GM21528 (cell line): ENCODE measurements around the gene SLC5A6.
"Not testable (repeated sequence)": the region's sequence is repeated elsewhere in the genome, so short reads cannot be mapped to it uniquely, and the experiment has no call there.

ENCODE experiments used
- ATAC-seq: cut with Tn5 transposase; IDR thresholded peaks from one replicate; pipeline ENCODE4 v1.9.1; 2021; ENCODE audit warnings: mild to moderate bottlenecking, moderate library complexity; ENCODE audit not compliant: unreplicated experiment, low FRiP score

SLC5A6 gene

GRCh38 chr2:27177441-27178351 is 34.4 kb downstream of the SLC5A6 start:
- no peak for ATAC-seq

DNA sequence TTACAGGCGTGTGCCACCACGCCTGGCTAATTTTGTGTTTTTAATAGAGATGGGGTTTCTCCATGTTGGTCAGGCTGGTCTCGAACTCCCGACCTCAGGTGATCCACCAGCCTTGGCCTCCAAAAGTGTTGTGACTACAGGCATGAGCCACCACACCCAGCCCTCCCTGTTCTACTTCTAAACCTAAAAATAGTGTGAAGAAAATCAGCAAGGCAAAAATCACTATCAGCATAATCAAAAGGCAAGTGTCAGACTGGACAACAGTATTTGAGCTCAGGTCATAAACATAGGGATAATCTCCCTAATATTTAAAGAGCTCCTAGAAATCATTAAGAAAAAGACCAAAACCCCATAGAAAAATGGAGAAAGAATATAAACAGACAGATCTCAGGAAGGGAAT is 36.3 kb downstream of the SLC5A6 start:
- ATAC-seq: not testable (repeated sequence)

DNA sequence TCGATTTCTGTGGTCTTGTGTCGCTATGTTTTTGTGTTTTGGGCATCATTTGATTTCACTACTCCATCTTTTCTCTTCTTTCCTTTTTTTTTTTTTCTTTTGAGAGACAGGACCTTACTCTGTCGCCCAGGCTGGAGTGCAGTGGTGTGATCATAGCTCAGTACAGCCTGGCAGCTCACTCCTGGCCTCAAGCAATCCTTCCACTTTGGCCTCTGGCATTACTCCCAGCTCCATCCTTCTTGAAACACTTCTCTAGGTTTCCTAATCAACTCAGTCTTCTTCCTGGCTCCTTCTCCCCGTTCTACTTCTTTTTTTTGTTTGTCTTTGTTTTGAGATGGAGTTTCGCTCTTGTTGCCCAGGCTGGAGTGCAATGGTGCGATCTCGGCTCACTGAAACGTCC is 36.7 kb downstream of the SLC5A6 start:
- no peak for ATAC-seq

GRCh38 chr2:27174638-27175037 is 37.4 kb downstream of the SLC5A6 start:
- no peak for ATAC-seq

DNA sequence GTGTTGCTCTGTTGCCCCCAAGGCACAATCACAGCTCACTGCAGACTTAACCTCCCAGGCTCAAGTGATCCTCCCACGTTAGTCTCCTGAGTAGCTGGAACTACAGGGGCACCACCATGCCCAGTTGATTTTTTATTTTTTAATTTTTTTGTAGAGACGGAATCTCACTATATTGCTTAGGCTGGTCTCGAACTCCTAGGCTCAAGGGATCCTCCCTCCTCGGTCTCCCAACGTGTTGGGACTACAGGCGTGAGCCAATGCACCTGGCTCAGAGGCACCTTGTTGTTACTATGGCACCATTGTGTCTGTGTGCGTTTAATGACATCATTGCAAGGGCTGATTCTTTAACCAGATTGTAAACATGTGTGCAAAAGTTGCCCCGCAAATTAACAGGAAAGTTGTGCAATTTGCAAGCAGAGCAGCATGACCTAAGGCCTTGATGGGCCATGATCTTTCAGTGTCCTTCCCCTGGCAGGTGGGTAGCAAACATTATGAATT is 40.7 kb downstream of the SLC5A6 start:
- no peak for ATAC-seq

DNA sequence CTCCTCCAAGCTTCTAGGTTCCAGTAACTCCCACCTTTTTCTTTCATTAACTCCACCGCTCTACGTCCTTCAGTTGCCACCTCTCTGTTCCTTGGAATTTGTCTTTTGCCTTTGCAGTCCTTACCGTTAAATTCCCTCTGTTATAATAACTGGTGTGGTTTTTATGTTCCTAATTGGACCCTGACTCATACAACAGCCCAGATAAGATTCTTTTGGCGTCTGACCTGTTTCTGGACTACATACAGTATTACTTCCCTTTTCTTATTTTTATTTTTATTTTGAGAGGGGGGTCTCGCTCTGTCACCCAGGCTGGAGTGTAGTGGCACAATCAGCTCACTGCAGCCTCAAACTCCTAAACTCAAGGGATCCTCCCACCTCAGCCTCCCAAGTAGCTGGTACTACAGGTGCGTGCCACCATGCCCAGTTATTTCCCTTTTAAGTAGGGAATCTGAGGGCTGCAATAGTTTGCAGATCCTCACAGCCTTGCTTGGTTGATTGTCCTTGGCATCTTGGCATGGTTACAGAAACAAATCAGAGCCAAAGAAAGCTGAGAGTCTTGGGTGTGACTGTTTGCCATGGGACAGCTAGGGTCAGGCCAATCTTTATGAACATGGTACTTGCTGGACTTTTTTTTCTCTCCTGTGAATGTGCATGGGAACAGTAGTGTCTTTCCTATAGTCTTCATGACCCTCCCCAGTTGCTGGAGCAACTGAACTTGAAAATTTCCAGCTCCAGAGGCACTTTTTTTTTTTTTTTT is 41.3 kb downstream of the SLC5A6 start:
- no peak for ATAC-seq

DNA sequence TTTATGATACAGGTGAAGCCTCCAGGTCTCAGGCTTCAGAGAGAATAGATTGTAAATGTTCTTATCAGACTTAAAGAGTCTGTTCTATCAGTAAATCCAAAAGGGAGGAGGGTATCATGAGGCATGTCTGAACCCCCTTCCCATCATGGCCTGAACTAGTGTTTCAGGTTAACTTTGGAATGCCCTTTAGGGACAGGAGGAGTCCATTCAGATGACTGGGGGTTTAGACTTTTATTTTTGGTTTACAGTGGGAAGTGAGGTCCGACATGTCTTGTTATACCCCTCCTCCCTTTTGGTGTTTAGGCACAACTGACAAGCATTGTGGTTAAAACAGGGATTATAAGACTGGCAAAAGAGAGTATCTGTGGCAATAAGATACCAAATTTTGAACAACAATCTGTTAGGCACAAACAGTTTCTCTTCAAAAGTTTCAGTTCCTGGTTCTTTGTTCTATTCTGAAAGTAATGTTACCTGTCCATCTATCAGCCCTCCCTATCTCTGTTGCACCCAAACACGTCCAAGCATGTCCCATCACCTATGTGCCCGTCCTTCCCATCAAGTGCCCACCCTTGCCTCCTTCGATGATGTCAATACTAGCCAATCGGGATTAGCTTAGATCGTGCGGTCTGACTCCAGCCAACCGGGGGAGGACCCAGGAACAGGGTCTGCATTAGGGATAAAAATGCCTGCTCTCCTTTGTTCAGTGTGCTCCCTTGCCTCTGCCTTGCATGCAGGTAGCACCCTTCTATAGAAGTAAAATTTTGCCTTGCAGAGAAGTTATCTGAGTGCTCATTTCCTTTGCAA is 46.9 kb downstream of the SLC5A6 start:
- no peak for ATAC-seq

GRCh38 chr2:27162151-27163121 is 49.6 kb downstream of the SLC5A6 start:
- ATAC-seq: no peak

GRCh38 chr2:27160191-27160590 is 51.9 kb downstream of the SLC5A6 start:
- no peak for ATAC-seq

GRCh38 chr2:27159271-27159670 is 52.8 kb downstream of the SLC5A6 start:
- ATAC-seq: no peak

- ATAC-seq: no peak
Observed at GRCh38 chr2:27158468-27158867, 53.6 kb downstream of the SLC5A6 start.

DNA sequence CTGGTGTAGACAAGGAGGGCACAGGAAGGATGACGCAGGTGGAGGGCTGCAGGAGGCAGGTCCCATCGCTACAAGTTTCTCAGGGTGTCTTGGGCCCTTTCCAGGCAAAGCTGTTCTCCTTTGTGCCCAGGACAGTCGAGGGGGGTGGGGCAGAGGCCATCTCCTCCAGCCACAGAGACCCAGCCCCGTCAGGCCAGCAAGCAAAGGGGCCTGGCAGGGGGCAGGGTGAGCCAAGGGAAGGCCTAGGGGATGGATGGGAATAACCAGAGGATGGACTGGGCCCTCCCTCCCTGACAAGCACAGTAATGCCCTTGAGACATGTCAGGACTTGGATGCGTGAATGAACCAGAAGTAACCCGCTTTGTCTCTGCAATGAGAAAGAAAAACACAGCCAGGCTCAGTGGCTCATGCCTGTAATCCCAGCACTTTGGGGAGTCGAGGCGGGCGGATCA is 57.0 kb downstream of the SLC5A6 start:
- ATAC-seq: no peak

- ATAC-seq: no peak
Observed at GRCh38 chr2:27154488-27154887, 57.6 kb downstream of the SLC5A6 start.

DNA sequence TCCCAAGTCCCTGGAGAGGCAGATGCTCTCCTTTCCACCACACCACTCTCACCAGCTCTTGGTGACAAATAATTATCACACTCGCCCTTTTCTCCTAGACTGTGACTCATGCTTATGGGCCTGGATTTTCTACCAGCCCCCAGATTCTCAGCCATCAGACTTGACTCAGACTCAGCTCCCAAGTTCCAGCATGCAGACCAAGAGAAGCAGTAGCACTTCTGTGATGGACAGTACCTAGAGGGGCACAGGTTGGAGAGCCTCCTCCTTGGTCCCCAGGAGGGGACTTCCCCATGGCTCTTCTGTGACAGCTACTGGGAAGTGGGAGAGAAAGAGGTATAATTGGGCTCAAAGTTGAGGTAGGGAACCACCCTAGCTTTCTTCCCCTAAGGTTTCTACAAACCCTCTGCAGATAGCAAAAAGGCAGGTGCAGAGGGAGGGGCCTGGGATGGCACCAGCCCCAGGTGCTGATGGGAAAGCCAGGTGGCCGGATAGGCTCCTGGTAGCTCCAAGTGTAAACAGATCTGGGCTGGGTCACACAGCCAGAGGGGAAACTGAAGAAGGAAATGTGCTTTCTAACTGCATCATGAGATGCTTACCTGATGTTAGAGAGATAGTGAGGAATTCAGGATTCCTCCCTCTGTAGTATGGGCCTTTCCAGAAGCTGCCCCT is 59.1 kb downstream of the SLC5A6 start:
- ATAC-seq: no peak

GRCh38 chr2:27152102-27152795 is 59.8 kb downstream of the SLC5A6 start:
- no peak for ATAC-seq

DNA sequence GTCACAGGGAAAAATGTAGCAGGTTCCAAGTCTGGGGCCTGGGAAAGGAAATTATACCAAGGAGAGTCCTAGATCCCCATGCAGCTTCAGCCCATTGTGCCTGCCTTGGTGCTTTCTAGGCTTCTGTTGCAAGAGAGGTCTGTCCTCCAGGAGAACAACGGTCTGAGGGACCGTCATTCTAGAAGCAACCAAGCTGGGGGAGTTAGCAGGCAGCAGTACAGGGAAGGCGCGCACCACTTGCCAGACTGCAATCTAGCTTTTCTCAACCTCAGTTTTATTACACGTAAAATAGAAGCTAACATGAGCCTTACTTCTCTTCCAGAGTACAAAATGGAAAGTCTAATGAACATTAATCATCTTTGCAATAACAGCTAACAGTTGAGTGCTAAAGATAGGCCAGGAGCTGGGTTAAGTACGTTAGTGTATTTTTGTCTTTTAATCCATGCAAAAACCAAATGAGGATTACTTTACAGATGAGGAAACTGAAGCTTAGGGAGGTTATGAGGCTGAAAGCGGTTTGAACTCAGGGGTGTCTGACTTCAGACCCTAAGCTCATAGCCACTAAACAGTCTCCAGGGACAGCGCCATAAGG is 61.3 kb downstream of the SLC5A6 start:
- no peak for ATAC-seq
